GM19438 (cell line): ENCODE results near the gene COG4.
"Not testable (repeated sequence)": the region's sequence is repeated elsewhere in the genome, so short reads cannot be mapped to it uniquely, and the experiment has no call there.

Experiments used
- ATAC-seq: cut with Tn5 transposase; IDR thresholded peaks from one replicate; pipeline ENCODE4 v1.9.1; 2021; ENCODE audit warnings: low read depth; ENCODE audit not compliant: unreplicated experiment

Gene COG4

GRCh38 chr16:70465999-70466804 lies 57.2 kb downstream of the COG4 start:
- ATAC-seq: no peak

GRCh38 chr16:70463235-70463634 lies 60.1 kb downstream of the COG4 start:
- ATAC-seq: no peak

GRCh38 chr16:70460737-70461261 lies 62.6 kb downstream of the COG4 start:
- no peak for ATAC-seq

GRCh38 chr16:70457446-70458166 lies 65.7 kb downstream of the COG4 start:
- ATAC-seq: no peak

GRCh38 chr16:70455910-70456309 lies 67.4 kb downstream of the COG4 start:
- no peak for ATAC-seq

- peak; percentile 79 for ATAC-seq
These were observed 68.9 kb downstream of the COG4 start, which contains the start of gene FCSK for GRCh38 chr16:70454222-70455034. TSS of gene FCSK (plus strand) at chr16:70454595. CDS start at chr16:70463191, 8,596 bp downstream.

GRCh38 chr16:70453892-70454221 lies 69.5 kb downstream of the COG4 start:
- no peak for ATAC-seq

- no peak for ATAC-seq
These were observed 70.0 kb downstream of the COG4 start for GRCh38 chr16:70453117-70453891.

- ATAC-seq: not testable (repeated sequence)
These were observed 72.4 kb downstream of the COG4 start for GRCh38 chr16:70451004-70451340.

- not testable (repeated sequence) for ATAC-seq
These were observed 73.0 kb downstream of the COG4 start for GRCh38 chr16:70450142-70451003.

GRCh38 chr16:70448075-70448474 lies 75.3 kb downstream of the COG4 start:
- ATAC-seq: no peak

GRCh38 chr16:70444249-70445063 lies 78.9 kb downstream of the COG4 start:
- no peak for ATAC-seq

- ATAC-seq: no peak
These were observed 81.0 kb downstream of the COG4 start for GRCh38 chr16:70442344-70442743.

- no peak for ATAC-seq
These were observed 81.9 kb downstream of the COG4 start for GRCh38 chr16:70441406-70441990.

- ATAC-seq: no peak
These were observed 83.2 kb downstream of the COG4 start for GRCh38 chr16:70440009-70440692.

GRCh38 chr16:70438969-70439862 lies 84.1 kb downstream of the COG4 start, which contains the start of gene ST3GAL2:
TSS of gene ST3GAL2 (minus strand) at chr16:70439100. CDS start at chr16:70398530, 40,570 bp downstream.
- peak; percentile 78 for ATAC-seq
